ENCODE data around the gene INTS11. TPM values are rescaled to one million over a fixed set of nuclear protein-coding genes. Genes with fewer than 3 reads are reported as not detected.

The INTS11 gene
- total and polyA plus RNA-seq, 2 experiments from 2014 or later: 75.8 to 124 TPM

GRCh38 chr1:1359308-1359663 lies 34.8 kb upstream of the INTS11 start:
- peak in 1 of 2 donors; percentile 67 for DNase-seq (ENCODE audit: low read depth in 1 of 2, low spot score in 1 of 2)
- Histone ChIP-seq H3K4me1 (ENCODE audit: low read depth) (peaks cover 39% of the 10 kb centered on the region), H3K27me3 (peaks cover 12% of the 10 kb centered on the region), H3K9me3 (ENCODE audit: low read depth) (no peaks in the 10 kb centered on the region), H3K4me3 (no peak overlapping the region), H3K27ac (peak overlapping the region; percentile 92), H3K36me3 (no peaks in the 10 kb centered on the region)
- TF ChIP-seq CTCF (IDR thresholded peaks at IDR 0.05; ENCODE audit: low read depth, low read length): no peak

GRCh38 chr1:1358433-1359271 lies 34.2 kb upstream of the INTS11 start, which contains the start of gene MXRA8:
Gene MXRA8, minus strand, starts transcription at chr1:1358555. Its CDS starts 51 bp downstream, at chr1:1358504.
- peak; percentile 62 to 91 for DNase-seq (ENCODE audit: low read depth in 1 of 2, low spot score in 1 of 2)
- Histone ChIP-seq H3K9me3 (ENCODE audit: low read depth) (no peaks in the 10 kb centered on the region), H3K27ac (peak within 1 kb of the TSS; percentile 92), H3K36me3 (no peaks in the 10 kb centered on the region), H3K4me3 (peak within 1 kb of the TSS; percentile 10), H3K4me1 (ENCODE audit: low read depth) (peaks cover 39% of the 10 kb centered on the region), H3K27me3 (peaks cover 12% of the 10 kb centered on the region)
- TF ChIP-seq CTCF (IDR thresholded peaks at IDR 0.05; ENCODE audit: low read depth, low read length): no peak

GRCh38 chr1:1357871-1358432 lies 33.5 kb upstream of the INTS11 start:
- Histone ChIP-seq H3K27me3 (peaks cover 12% of the 10 kb centered on the region), H3K4me1 (ENCODE audit: low read depth) (peaks cover 39% of the 10 kb centered on the region)
- DNase-seq (ENCODE audit: low read depth in 1 of 2, low spot score in 1 of 2): peak in 1 of 2 donors; percentile 38

GRCh38 chr1:1356796-1357401 lies 32.4 kb upstream of the INTS11 start:
- DNase-seq (ENCODE audit: low read depth in 1 of 2, low spot score in 1 of 2): no peak
- no peak for TF ChIP-seq CTCF (IDR thresholded peaks at IDR 0.05; ENCODE audit: low read depth, low read length)
- H3K27me3 ChIP-seq: peaks cover 12% of the 10 kb centered on the region
- H3K36me3 ChIP-seq: no peaks in the 10 kb centered on the region
- peaks cover 39% of the 10 kb centered on the region for H3K4me1 ChIP-seq (ENCODE audit: low read depth)
- peak overlapping the region; percentile 92 for H3K27ac ChIP-seq
- H3K4me3 ChIP-seq: no peak overlapping the region
- no peaks in the 10 kb centered on the region for H3K9me3 ChIP-seq (ENCODE audit: low read depth)

More at GRCh38 chr1:1357871-1358432, 33.5 kb upstream of the INTS11 start:
- H3K36me3 ChIP-seq: no peaks in the 10 kb centered on the region
- H3K27ac ChIP-seq: peak overlapping the region; percentile 92
- no peaks in the 10 kb centered on the region for H3K9me3 ChIP-seq (ENCODE audit: low read depth)
- TF ChIP-seq CTCF (IDR thresholded peaks at IDR 0.05; ENCODE audit: low read depth, low read length): no peak
- peak overlapping the region; percentile 10 for H3K4me3 ChIP-seq

- no peaks in the 10 kb centered on the region for H3K9me3 ChIP-seq (ENCODE audit: low read depth)
- H3K27me3 ChIP-seq: peaks cover 12% of the 10 kb centered on the region
- no peak overlapping the region for H3K27ac ChIP-seq
- H3K36me3 ChIP-seq: no peaks in the 10 kb centered on the region
- no peak for TF ChIP-seq CTCF (IDR thresholded peaks at IDR 0.05; ENCODE audit: low read depth, low read length)
- no peak for DNase-seq (ENCODE audit: low read depth in 1 of 2, low spot score in 1 of 2)
- no peak overlapping the region for H3K4me3 ChIP-seq
- H3K4me1 ChIP-seq (ENCODE audit: low read depth): peaks cover 40% of the 10 kb centered on the region
Observed at GRCh38 chr1:1356166-1356795, 31.8 kb upstream of the INTS11 start.

Measured in cardiac muscle cell (in vitro differentiated cells and primary cell).